Astrocyte of the cerebellum (primary cell): ENCODE results near the gene HELB.

ENCODE experiments used
- DNase-seq: peaks from one replicate; pipeline ENCODE4 v3.0.0-alpha.2; 2011; ENCODE audit warnings: low read depth
- H3K4me3 ChIP-seq: 2 replicates; pipeline ENCODE4 v1.5.1; 2011; ENCODE audit warnings: mild to moderate bottlenecking, low read depth, low read length, moderate library complexity
- in situ Hi-C: cut with HindIII; loops from 2 replicates; pipeline ENCODE4 v1.10.0; 2017; ENCODE audit warnings: low sequenced_read_pairs
- TF ChIP-seq, protein P1 (sequence below): IDR thresholded peaks from 2 replicates; pipeline ENCODE4 v1.5.1; 2012; ENCODE audit warnings: low read length, low read depth, moderate library complexity, mild to moderate bottlenecking; ENCODE audit errors: missing control alignments

The HELB gene

DNA sequence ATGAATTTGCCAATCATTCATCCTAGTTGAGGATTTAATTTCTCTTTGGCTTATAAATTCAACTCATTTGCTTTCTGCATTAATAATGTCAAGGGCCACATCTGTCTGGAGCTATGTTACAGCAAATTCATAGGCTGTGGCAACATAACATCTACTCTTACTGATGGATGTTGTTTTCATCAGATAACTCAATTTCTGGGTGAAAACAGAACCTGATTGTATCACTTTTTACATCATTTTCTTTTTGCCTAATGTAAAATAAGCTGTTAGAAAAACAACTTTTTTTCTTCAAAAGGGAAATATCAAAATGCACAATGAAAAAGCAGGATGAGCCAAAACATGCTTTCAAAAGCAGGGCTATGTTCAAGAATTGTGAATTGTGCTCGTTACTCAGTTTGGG is 73.3 kb downstream of the HELB start:
- DNase-seq: no peak
- H3K4me3 ChIP-seq: no peak overlapping the region
- in situ Hi-C loops: no loop called here
- TF ChIP-seq, protein P1, sequence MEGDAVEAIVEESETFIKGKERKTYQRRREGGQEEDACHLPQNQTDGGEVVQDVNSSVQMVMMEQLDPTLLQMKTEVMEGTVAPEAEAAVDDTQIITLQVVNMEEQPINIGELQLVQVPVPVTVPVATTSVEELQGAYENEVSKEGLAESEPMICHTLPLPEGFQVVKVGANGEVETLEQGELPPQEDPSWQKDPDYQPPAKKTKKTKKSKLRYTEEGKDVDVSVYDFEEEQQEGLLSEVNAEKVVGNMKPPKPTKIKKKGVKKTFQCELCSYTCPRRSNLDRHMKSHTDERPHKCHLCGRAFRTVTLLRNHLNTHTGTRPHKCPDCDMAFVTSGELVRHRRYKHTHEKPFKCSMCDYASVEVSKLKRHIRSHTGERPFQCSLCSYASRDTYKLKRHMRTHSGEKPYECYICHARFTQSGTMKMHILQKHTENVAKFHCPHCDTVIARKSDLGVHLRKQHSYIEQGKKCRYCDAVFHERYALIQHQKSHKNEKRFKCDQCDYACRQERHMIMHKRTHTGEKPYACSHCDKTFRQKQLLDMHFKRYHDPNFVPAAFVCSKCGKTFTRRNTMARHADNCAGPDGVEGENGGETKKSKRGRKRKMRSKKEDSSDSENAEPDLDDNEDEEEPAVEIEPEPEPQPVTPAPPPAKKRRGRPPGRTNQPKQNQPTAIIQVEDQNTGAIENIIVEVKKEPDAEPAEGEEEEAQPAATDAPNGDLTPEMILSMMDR: no peak

DNA sequence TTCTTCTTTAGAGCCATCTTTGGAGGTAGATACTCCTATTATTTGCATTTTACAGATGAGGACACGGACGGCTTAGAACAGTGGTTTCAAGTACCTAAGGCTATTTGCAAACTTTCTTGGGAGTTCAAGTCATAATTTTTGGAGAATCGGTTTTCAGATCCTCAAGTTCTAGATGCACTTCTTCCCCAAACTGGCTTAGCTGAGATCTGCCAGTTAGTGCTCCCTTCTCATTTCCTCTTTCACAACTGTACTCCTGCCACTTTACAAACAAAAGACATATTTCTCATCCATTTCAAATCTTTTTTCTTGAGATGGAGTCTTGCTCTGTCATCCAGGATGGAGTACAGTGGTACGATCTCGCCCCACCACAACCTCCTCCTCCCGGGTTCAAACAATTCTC is 77.3 kb downstream of the HELB start:
- DNase-seq: no peak
- TF ChIP-seq, protein P1: no peak
- in situ Hi-C loops: no loop called here
- no peak overlapping the region for H3K4me3 ChIP-seq

DNA sequence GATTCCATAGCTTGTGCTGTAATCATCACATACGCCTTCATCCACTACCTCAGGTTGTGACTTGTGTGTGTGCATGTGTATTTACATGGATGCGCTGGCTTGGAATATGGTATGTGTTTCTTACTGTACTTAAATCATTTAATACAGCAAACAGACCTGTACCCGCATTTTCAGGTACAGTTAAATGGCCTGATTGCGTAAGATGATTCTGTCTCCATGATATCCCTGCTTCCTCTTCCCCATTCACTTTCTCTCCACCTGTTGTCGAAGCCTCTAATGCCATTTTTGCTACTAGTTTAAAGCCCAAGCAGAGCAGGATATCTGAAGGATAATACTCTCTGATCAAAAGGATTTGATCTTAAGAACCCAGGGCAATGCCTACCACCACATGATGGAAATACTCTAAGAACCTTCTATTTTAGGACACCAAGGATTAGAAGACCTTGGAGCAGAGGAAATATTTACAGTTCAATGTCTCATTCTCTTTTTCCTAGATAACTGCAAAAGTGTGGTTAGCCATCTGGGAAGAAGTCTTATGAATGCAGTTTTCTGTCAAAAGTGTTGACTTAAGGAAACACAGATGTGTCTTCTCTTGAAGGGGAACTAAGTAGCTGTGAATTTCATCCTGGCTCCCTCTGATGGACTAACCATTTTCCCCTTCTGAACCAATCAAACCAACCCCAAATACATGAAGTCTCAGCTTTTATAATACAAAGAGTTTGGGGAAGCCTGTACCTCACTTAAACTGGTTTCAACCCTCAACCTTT is 78.7 kb downstream of the HELB start:
- no peak for DNase-seq
- in situ Hi-C loops: no loop called here
- TF ChIP-seq, protein P1: no peak
- no peak overlapping the region for H3K4me3 ChIP-seq

DNA sequence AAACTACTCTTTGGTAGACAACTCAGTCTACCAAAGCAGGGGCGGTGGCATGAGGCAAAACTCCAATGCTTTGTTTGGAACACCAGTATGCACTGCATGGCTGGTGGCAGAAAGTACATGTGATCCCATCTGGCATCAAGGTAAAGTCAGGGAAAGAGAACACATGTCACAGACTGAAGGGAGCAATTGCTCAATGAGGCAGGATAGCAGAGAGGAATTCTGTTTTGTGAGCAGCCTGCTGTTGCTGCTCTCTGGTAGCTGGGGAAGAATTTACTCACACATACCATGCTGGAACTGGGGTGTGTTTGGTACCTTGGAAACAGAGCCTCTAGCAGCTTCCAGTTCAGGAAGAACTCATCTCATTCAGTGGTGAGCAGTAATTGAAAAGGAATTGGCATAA is 84.8 kb downstream of the HELB start:
- no peak for DNase-seq
- TF ChIP-seq, protein P1: no peak
- H3K4me3 ChIP-seq: no peak overlapping the region
- in situ Hi-C loops: no loop called here
